Measurements from ENCODE around the gene UBTD1.
"Not testable (repeated sequence)": the region's sequence is repeated elsewhere in the genome, so short reads cannot be mapped to it uniquely, and the experiment has no call there.

UBTD1 gene

GRCh38 chr10:97548828-97549455 is 50.2 kb downstream of the UBTD1 start:
- no peak for DNase-seq (ENCODE audit: low spot score)
- peak overlapping the region; percentile 88 for H3K27ac ChIP-seq
- POLR2A ChIA-PET (ENCODE audit: low non-redundant PET) = no interaction called here
- TF ChIP-seq CTCF (conservative IDR thresholded peaks at IDR 0.05; ENCODE audit: low read depth) = no peak
- CTCF ChIA-PET = no interaction called here

- TF ChIP-seq CTCF (conservative IDR thresholded peaks at IDR 0.05; ENCODE audit: low read depth) = no peak
Observed at GRCh38 chr10:97549587-97550322, 51.0 kb downstream of the UBTD1 start.

GRCh38 chr10:97550336-97551149 is 51.8 kb downstream of the UBTD1 start:
- CTCF ChIA-PET = interaction anchor here (0.7 kb wide), 1 partner anchor 29 kb away, joined by 5 read pairs; no protein-coding TSS in a partner anchor
- POLR2A ChIA-PET (ENCODE audit: low non-redundant PET) = no interaction called here
- H3K27ac ChIP-seq = peak overlapping the region; percentile 88
- DNase-seq (ENCODE audit: low spot score) = no peak
- no peak for TF ChIP-seq CTCF (conservative IDR thresholded peaks at IDR 0.05; ENCODE audit: low read depth)

More at GRCh38 chr10:97549587-97550322, 51.0 kb downstream of the UBTD1 start:
- CTCF ChIA-PET = interaction anchor here (0.6 kb wide), 1 partner anchor 62 kb away, joined by 3 read pairs; no protein-coding TSS in a partner anchor
- POLR2A ChIA-PET (ENCODE audit: low non-redundant PET) = no interaction called here
- peak overlapping the region; percentile 88 for H3K27ac ChIP-seq
- no peak for DNase-seq (ENCODE audit: low spot score)

GRCh38 chr10:97551271-97551670 is 52.5 kb downstream of the UBTD1 start:
- ChIA-PET POLR2A (ENCODE audit: low non-redundant PET) (no interaction called here), CTCF (interaction anchor here (0.7 to 0.8 kb wide), 4 partner anchors 16 to 326 kb away, joined by 5 to 7 read pairs (median 6); no protein-coding TSS in a partner anchor)
- DNase-seq (ENCODE audit: low spot score) = no peak
- TF ChIP-seq CTCF (conservative IDR thresholded peaks at IDR 0.05; ENCODE audit: low read depth) = no peak
- peak overlapping the region; percentile 88 for H3K27ac ChIP-seq

GRCh38 chr10:97553575-97554031 is 54.9 kb downstream of the UBTD1 start:
- TF ChIP-seq CTCF (conservative IDR thresholded peaks at IDR 0.05; ENCODE audit: low read depth) = peak; percentile 91
- CTCF ChIA-PET = interaction anchor here (0.5 to 3.0 kb wide), 23 partner anchors 8 to 97 kb away, joined by 3 to 30 read pairs (median 4); partner anchors contain the start of gene ANKRD2
- DNase-seq (ENCODE audit: low spot score) = peak; percentile 77
- H3K27ac ChIP-seq = peak overlapping the region; percentile 60
- POLR2A ChIA-PET (ENCODE audit: low non-redundant PET) = no interaction called here

GRCh38 chr10:97554336-97554735 is 55.6 kb downstream of the UBTD1 start:
- POLR2A ChIA-PET (ENCODE audit: low non-redundant PET); H3K27ac ChIP-seq; DNase-seq (ENCODE audit: low spot score): not testable (repeated sequence)
- CTCF ChIA-PET = interaction anchor here (0.8 to 3.0 kb wide), 15 partner anchors 9 to 90 kb away, joined by 3 to 30 read pairs (median 4); partner anchors contain the start of gene ANKRD2

- POLR2A ChIA-PET (ENCODE audit: low non-redundant PET); DNase-seq (ENCODE audit: low spot score); H3K27ac ChIP-seq: not testable (repeated sequence)
- CTCF ChIA-PET = interaction anchor here (0.6 to 3.0 kb wide), 3 partner anchors 16 to 57 kb away, joined by 3 to 30 read pairs (median 9); partner anchors contain the start of gene ANKRD2
Observed at GRCh38 chr10:97555541-97555940, 56.8 kb downstream of the UBTD1 start.

- CTCF ChIA-PET = interaction anchor here (0.6 kb wide), 1 partner anchor 60 kb away, joined by 3 read pairs; no protein-coding TSS in a partner anchor
- 0 out of 2 replicates have a peak overlapping the region, but pooled peaks have one; percentile 26 for H3K27ac ChIP-seq
- DNase-seq (ENCODE audit: low spot score); POLR2A ChIA-PET (ENCODE audit: low non-redundant PET): not testable (repeated sequence)
Observed at GRCh38 chr10:97560731-97561381, 62.1 kb downstream of the UBTD1 start.

GRCh38 chr10:97561386-97562077 is 62.8 kb downstream of the UBTD1 start:
- CTCF ChIA-PET; DNase-seq (ENCODE audit: low spot score); POLR2A ChIA-PET (ENCODE audit: low non-redundant PET): not testable (repeated sequence)
- H3K27ac ChIP-seq = 0 out of 2 replicates have a peak overlapping the region, but pooled peaks have one; percentile 26
